Smooth muscle cell (in vitro differentiated cells): ENCODE measurements around the gene FAR1. TPM values are rescaled to one million over a fixed set of nuclear protein-coding genes. Genes with fewer than 3 reads are reported as not detected.

Source experiments
- DNase-seq: peaks from one replicate; lab custom pipeline; 2025; ENCODE audit not compliant: unreplicated experiment; lab: John Stamatoyannopoulos, UW
- H2AFZ ChIP-seq: fragments of 200-600 bp; sonication (generic); 2 replicates; pipeline ENCODE4 v1.6.0; 2016; ENCODE audit warnings: antibody characterized with exemption, low read depth, mild to moderate bottlenecking
- H3F3A ChIP-seq: fragments of 200-600 bp; sonication (generic); 2 replicates; pipeline ENCODE4 v1.6.0; 2017; ENCODE audit warnings: antibody characterized with exemption, low read depth
- H3K27ac ChIP-seq: fragments of 200-600 bp; sonication (generic); 2 replicates; pipeline ENCODE4 v1.5.1; 2016; ENCODE audit warnings: low read depth, mild to moderate bottlenecking
- H3K27me3 ChIP-seq: fragments of 200-600 bp; sonication (generic); 2 replicates; pipeline ENCODE4 v1.6.1; 2016; ENCODE audit warnings: low read depth, mild to moderate bottlenecking
- H3K36me3 ChIP-seq: fragments of 200-600 bp; sonication (generic); 2 replicates; pipeline ENCODE4 v1.5.1; 2016; ENCODE audit warnings: low read depth
- H3K4me1 ChIP-seq: fragments of 200-600 bp; sonication (generic); 2 replicates; pipeline ENCODE4 v1.5.1; 2016; ENCODE audit warnings: low read depth
- H3K4me2 ChIP-seq: fragments of 200-600 bp; sonication (generic); 2 replicates; pipeline ENCODE4 v1.6.0; 2016; ENCODE audit warnings: mild to moderate bottlenecking
- H3K4me3 ChIP-seq: fragments of 200-600 bp; sonication (generic); 2 replicates; pipeline ENCODE4 v1.5.1; 2016; ENCODE audit warnings: mild to moderate bottlenecking
- H3K79me2 ChIP-seq: fragments of 200-600 bp; sonication (generic); 2 replicates; pipeline ENCODE4 v1.6.0; 2016; ENCODE audit warnings: low read depth, mild to moderate bottlenecking
- H3K9ac ChIP-seq: fragments of 200-600 bp; sonication (generic); 2 replicates; pipeline ENCODE4 v1.6.0; 2016; ENCODE audit warnings: low read depth
- H3K9me3 ChIP-seq: fragments of 200-600 bp; sonication (generic); replicated peaks from 2 replicates; pipeline ENCODE4 v1.5.1; 2016; ENCODE audit warnings: low read depth
- H4K20me1 ChIP-seq: fragments of 200-600 bp; sonication (generic); 2 replicates; pipeline ENCODE4 v1.6.0; 2016; ENCODE audit warnings: low read depth
- CTCF ChIP-seq: fragments of 200-600 bp; sonication (generic); IDR thresholded peaks from 2 replicates; pipeline ENCODE4 v1.5.1; 2017; ENCODE audit warnings: borderline replicate concordance, mild to moderate bottlenecking, antibody characterized with exemption; ENCODE audit not compliant: insufficient read depth, poor library complexity, severe bottlenecking
- WGBS: methylation state at CpG from one replicate; pipeline ENCODE4 v1.1.7; 2016; ENCODE audit warnings: low lambda C conversion rate; 5-methylcytosine and 5-hydroxymethylcytosine counted together
- polyA plus RNA-seq: library from polyadenylated mRNA; unstranded; fragments of >200 nt; fragmentation: Nextera tagmentation; extraction: Ambion mirVana; gene quantifications from 2 replicates; pipeline ENCODE4 v1.2.1, GENCODE V29; 2016
- total RNA-seq: library from RNA; depleted of rRNA; stranded (reverse); fragments of >200 nt; gene quantifications from 2 replicates; pipeline ENCODE4 v1.2.3, GENCODE V29; 2014

The FAR1 gene
- total and polyA plus RNA-seq, 2 experiments from 2014 or later: 19.5 to 64.9 TPM

- TF ChIP-seq CTCF: peak; percentile 28
- H3K27me3 ChIP-seq: no peaks in the 10 kb centered on the region
- no peak for DNase-seq
- H3K27ac ChIP-seq: no peak overlapping the region
- no peaks in the 10 kb centered on the region for H3K36me3 ChIP-seq
- no peaks in the 10 kb centered on the region for H3K9me3 ChIP-seq
- H2AFZ ChIP-seq: no peak overlapping the region
- H3F3A ChIP-seq: no peaks in the 10 kb centered on the region
- peaks cover 5% of the 10 kb centered on the region for H3K4me1 ChIP-seq
- H4K20me1 ChIP-seq: no peaks in the 10 kb centered on the region
- no peak overlapping the region for H3K4me3 ChIP-seq
- no peak overlapping the region for H3K4me2 ChIP-seq
- no peak overlapping the region for H3K9ac ChIP-seq
- WGBS: 86% methylated on average over 3 of the region's 3 CpGs
- H3K79me2 ChIP-seq: no peaks in the 10 kb centered on the region
Measured at GRCh38 chr11:13776134-13776815, 107.8 kb downstream of the FAR1 start.

- 6% methylated on average over 7 of the region's 7 CpGs for WGBS
- no peaks in the 10 kb centered on the region for H3K36me3 ChIP-seq
- no peak overlapping the region for H3K27ac ChIP-seq
- H3K4me2 ChIP-seq: no peak overlapping the region
- H2AFZ ChIP-seq: no peak overlapping the region
- no peaks in the 10 kb centered on the region for H3F3A ChIP-seq
- H3K4me3 ChIP-seq: no peak overlapping the region
- no peak overlapping the region for H3K9ac ChIP-seq
- H4K20me1 ChIP-seq: no peaks in the 10 kb centered on the region
- H3K9me3 ChIP-seq: no peaks in the 10 kb centered on the region
- TF ChIP-seq CTCF: no peak
- no peaks in the 10 kb centered on the region for H3K79me2 ChIP-seq
- peaks cover 5% of the 10 kb centered on the region for H3K4me1 ChIP-seq
- DNase-seq: no peak
- no peaks in the 10 kb centered on the region for H3K27me3 ChIP-seq
Measured at GRCh38 chr11:13777341-13777985, 109.0 kb downstream of the FAR1 start.

- no peak for DNase-seq
- H3K36me3 ChIP-seq: no peaks in the 10 kb centered on the region
- H3K9ac ChIP-seq: no peak overlapping the region
- 87% methylated on average over 1 of the region's 1 CpG for WGBS
- H3K79me2 ChIP-seq: no peaks in the 10 kb centered on the region
- no peaks in the 10 kb centered on the region for H4K20me1 ChIP-seq
- H3K27me3 ChIP-seq: no peaks in the 10 kb centered on the region
- H3F3A ChIP-seq: no peaks in the 10 kb centered on the region
- no peak overlapping the region for H2AFZ ChIP-seq
- H3K4me3 ChIP-seq: no peak overlapping the region
- no peak for TF ChIP-seq CTCF
- H3K4me1 ChIP-seq: peaks cover 5% of the 10 kb centered on the region
- H3K4me2 ChIP-seq: no peak overlapping the region
- no peaks in the 10 kb centered on the region for H3K9me3 ChIP-seq
- H3K27ac ChIP-seq: no peak overlapping the region
Measured at GRCh38 chr11:13778345-13778744, 109.9 kb downstream of the FAR1 start.
